ENCODE results near the gene TNPO3. TPM values are rescaled to one million over a fixed set of nuclear protein-coding genes. Genes with fewer than 3 reads are reported as not detected.

TNPO3 gene
- total RNA-seq = 64.3 and 81.3 TPM in 2 replicates

GRCh38 chr7:129054438-129055293 lies at the start of gene TNPO3:
TNPO3 (minus strand) TSS chr7:129055111; CDS start chr7:129054770, 341 bp downstream.

GRCh38 chr7:128937647-128938543 lies 117.0 kb downstream of the TNPO3 start, which contains the start of gene IRF5:
IRF5 (plus strand) TSS chr7:128937927; CDS start chr7:128942082, 4,155 bp downstream.

GRCh38 chr7:128910569-128910945 lies 144.4 kb downstream of the TNPO3 start, which contains the start of gene KCP:
KCP (minus strand) TSS chr7:128910709; CDS start chr7:128910676, 33 bp downstream.

Other genes starting within 250 kb of the TNPO3 start
- 176 and 417 TPM in 2 replicates for gene FLNC, start 224.7 kb downstream of the TNPO3 start, total RNA-seq
- 87.6 and 163 TPM in 2 replicates for gene ATP6V1F, start 192.3 kb downstream of the TNPO3 start, total RNA-seq
- gene KCP, start 144.4 kb downstream of the TNPO3 start, total RNA-seq = 0.19 and 1.4 TPM in 2 replicates
- gene IRF5, start 117.2 kb downstream of the TNPO3 start, total RNA-seq = under 0.01 and 0.56 TPM in 2 replicates
- 0.19 and 0.85 TPM in 2 replicates for gene TSPAN33, start 89.6 kb upstream of the TNPO3 start, total RNA-seq
- gene SMO, start 133.5 kb upstream of the TNPO3 start, total RNA-seq = 4.8 and 21.4 TPM in 2 replicates
- gene AHCYL2, start 169.9 kb upstream of the TNPO3 start, total RNA-seq = 4.6 and 10.1 TPM in 2 replicates

All from regular cardiac myocyte (primary cell).